Measurements from ENCODE around the gene GRB10.
"Not testable (repeated sequence)": the region's sequence is repeated elsewhere in the genome, so short reads cannot be mapped to it uniquely, and the experiment has no call there.

- TF ChIP-seq CTCF, POLR2A, EP300 (IDR thresholded peaks at IDR 0.05): not testable (repeated sequence)
Measured at GRCh38 chr7:50576388-50576787, 206.3 kb downstream of the GRB10 start.

Data from ovary (tissue), 3 donors.